ENCODE data around the gene TUFT1. TPM values are rescaled to one million over a fixed set of nuclear protein-coding genes. Genes with fewer than 3 reads are reported as not detected.

TUFT1 gene
- total and polyA plus RNA-seq, 2 of the 13 experiments (the other 11 are each of a cell fraction or from before 2014, with no cell fraction given) = 6.4 to 7.3 TPM

DNA sequence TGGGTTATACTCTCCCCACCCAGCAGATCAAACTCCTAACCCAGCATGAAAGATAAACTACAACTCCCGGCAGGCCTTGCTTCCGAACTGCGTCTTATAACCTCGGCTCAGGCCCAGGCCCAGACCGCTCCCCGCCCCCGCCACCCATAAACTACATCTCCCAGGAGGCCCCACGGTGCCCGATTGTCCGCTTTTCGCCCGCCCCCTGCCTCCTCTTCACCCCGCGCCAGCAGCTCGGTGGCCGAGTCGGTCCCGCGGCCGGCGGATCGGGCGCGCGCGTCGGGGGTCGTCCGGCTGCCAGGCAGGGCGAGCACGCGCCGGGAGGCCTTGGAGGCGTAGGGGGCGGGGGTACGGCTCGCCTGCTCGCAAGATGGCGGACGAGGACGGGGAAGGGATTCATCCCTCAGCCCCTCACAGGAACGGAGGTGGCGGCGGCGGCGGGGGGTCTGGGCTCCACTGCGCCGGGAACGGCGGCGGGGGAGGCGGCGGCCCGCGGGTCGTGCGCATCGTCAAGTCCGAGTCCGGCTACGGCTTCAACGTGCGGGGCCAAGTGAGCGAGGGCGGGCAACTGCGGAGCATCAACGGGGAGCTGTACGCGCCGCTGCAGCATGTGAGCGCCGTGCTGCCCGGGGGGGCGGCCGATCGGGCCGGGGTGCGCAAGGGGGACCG is 71.9 kb downstream of the TUFT1 start, which contains the start of gene SNX27 (continued):
- TF ChIP-seq, protein P1, sequence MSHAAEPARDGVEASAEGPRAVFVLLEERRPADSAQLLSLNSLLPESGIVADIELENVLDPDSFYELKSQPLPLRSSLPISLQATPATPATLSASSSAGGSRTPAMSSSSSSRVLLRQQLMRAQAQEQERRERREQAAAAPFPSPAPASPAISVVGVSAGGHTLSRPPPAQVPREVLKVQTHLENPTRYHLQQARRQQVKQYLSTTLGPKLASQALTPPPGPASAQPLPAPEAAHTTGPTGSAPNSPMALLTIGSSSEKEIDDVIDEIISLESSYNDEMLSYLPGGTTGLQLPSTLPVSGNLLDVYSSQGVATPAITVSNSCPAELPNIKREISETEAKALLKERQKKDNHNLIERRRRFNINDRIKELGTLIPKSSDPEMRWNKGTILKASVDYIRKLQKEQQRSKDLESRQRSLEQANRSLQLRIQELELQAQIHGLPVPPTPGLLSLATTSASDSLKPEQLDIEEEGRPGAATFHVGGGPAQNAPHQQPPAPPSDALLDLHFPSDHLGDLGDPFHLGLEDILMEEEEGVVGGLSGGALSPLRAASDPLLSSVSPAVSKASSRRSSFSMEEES (CRISPR knock-in tag; IDR thresholded peaks at IDR 0.05) = no peak
- TF ChIP-seq ZNF672 (CRISPR knock-in tag; IDR thresholded peaks at IDR 0.05) (no peak), EZH2 (conservative IDR thresholded peaks at IDR 0.05; ENCODE audit: low read depth, low read length) (no peak), KAT7 (CRISPR knock-in tag; IDR thresholded peaks at IDR 0.05; ENCODE audit: borderline replicate concordance) (peak; percentile 90; the same call in 1 of the 2 replicates), KAT2B (IDR thresholded peaks at IDR 0.05; ENCODE audit: borderline replicate concordance, low read depth, low read length) (no peak), ZNF264 (CRISPR knock-in tag; IDR thresholded peaks at IDR 0.05) (no peak), ZNF468 (CRISPR knock-in tag; IDR thresholded peaks at IDR 0.05) (0 out of 2 replicates have a peak, but pooled peaks have one; percentile 55), ZNF510 (CRISPR knock-in tag; IDR thresholded peaks at IDR 0.05; ENCODE audit: low read depth) (no peak), TCF12 (IDR thresholded peaks at IDR 0.05) (no peak), TCF12 (CRISPR knock-in tag; IDR thresholded peaks at IDR 0.05) (no peak), ZNF326 (CRISPR knock-in tag; IDR thresholded peaks at IDR 0.05; ENCODE audit: borderline replicate concordance) (no peak), ZSCAN29 (CRISPR knock-in tag; conservative IDR thresholded peaks at IDR 0.05) (no peak), GFI1 (CRISPR knock-in tag; IDR thresholded peaks at IDR 0.05; ENCODE audit: borderline replicate concordance) (peak; percentile 33; the same call in 1 of the 2 replicates), FOXK2 (IDR thresholded peaks at IDR 0.05) (no peak), HHEX (CRISPR knock-in tag; IDR thresholded peaks at IDR 0.05) (no peak), RCOR2 (CRISPR knock-in tag; IDR thresholded peaks at IDR 0.05) (no peak), FLYWCH1 (CRISPR knock-in tag; IDR thresholded peaks at IDR 0.05) (no peak), ZNF431 (CRISPR knock-in tag; IDR thresholded peaks at IDR 0.05; ENCODE audit: borderline replicate concordance, low read depth) (no peak; the same call in 1 of the 2 replicates)
- TF ChIP-seq, protein P2, sequence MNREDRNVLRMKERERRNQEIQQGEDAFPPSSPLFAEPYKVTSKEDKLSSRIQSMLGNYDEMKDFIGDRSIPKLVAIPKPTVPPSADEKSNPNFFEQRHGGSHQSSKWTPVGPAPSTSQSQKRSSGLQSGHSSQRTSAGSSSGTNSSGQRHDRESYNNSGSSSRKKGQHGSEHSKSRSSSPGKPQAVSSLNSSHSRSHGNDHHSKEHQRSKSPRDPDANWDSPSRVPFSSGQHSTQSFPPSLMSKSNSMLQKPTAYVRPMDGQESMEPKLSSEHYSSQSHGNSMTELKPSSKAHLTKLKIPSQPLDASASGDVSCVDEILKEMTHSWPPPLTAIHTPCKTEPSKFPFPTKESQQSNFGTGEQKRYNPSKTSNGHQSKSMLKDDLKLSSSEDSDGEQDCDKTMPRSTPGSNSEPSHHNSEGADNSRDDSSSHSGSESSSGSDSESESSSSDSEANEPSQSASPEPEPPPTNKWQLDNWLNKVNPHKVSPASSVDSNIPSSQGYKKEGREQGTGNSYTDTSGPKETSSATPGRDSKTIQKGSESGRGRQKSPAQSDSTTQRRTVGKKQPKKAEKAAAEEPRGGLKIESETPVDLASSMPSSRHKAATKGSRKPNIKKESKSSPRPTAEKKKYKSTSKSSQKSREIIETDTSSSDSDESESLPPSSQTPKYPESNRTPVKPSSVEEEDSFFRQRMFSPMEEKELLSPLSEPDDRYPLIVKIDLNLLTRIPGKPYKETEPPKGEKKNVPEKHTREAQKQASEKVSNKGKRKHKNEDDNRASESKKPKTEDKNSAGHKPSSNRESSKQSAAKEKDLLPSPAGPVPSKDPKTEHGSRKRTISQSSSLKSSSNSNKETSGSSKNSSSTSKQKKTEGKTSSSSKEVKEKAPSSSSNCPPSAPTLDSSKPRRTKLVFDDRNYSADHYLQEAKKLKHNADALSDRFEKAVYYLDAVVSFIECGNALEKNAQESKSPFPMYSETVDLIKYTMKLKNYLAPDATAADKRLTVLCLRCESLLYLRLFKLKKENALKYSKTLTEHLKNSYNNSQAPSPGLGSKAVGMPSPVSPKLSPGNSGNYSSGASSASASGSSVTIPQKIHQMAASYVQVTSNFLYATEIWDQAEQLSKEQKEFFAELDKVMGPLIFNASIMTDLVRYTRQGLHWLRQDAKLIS (CRISPR knock-in tag; IDR thresholded peaks at IDR 0.05) = no peak
- TF ChIP-seq, protein P3, sequence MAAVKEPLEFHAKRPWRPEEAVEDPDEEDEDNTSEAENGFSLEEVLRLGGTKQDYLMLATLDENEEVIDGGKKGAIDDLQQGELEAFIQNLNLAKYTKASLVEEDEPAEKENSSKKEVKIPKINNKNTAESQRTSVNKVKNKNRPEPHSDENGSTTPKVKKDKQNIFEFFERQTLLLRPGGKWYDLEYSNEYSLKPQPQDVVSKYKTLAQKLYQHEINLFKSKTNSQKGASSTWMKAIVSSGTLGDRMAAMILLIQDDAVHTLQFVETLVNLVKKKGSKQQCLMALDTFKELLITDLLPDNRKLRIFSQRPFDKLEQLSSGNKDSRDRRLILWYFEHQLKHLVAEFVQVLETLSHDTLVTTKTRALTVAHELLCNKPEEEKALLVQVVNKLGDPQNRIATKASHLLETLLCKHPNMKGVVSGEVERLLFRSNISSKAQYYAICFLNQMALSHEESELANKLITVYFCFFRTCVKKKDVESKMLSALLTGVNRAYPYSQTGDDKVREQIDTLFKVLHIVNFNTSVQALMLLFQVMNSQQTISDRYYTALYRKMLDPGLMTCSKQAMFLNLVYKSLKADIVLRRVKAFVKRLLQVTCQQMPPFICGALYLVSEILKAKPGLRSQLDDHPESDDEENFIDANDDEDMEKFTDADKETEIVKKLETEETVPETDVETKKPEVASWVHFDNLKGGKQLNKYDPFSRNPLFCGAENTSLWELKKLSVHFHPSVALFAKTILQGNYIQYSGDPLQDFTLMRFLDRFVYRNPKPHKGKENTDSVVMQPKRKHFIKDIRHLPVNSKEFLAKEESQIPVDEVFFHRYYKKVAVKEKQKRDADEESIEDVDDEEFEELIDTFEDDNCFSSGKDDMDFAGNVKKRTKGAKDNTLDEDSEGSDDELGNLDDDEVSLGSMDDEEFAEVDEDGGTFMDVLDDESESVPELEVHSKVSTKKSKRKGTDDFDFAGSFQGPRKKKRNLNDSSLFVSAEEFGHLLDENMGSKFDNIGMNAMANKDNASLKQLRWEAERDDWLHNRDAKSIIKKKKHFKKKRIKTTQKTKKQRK (IDR thresholded peaks at IDR 0.05; ENCODE audit: low read length) = no peak
- TF ChIP-seq, protein P4, sequence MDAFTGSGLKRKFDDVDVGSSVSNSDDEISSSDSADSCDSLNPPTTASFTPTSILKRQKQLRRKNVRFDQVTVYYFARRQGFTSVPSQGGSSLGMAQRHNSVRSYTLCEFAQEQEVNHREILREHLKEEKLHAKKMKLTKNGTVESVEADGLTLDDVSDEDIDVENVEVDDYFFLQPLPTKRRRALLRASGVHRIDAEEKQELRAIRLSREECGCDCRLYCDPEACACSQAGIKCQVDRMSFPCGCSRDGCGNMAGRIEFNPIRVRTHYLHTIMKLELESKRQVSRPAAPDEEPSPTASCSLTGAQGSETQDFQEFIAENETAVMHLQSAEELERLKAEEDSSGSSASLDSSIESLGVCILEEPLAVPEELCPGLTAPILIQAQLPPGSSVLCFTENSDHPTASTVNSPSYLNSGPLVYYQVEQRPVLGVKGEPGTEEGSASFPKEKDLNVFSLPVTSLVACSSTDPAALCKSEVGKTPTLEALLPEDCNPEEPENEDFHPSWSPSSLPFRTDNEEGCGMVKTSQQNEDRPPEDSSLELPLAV (CRISPR knock-in tag; conservative IDR thresholded peaks at IDR 0.05; ENCODE audit: low read depth) = no peak
